LHCN-M2 (cell line): ENCODE measurements around the gene INTS4. TPM values are rescaled to one million over a fixed set of nuclear protein-coding genes. Genes with fewer than 3 reads are reported as not detected.
"Not testable (repeated sequence)": the region's sequence is repeated elsewhere in the genome, so short reads cannot be mapped to it uniquely, and the experiment has no call there.

ENCODE experiments used
- DNase-seq: peaks from one replicate; pipeline ENCODE4 v3.0.0-alpha.2; 2012; ENCODE audit warnings: low read depth
- total RNA-seq: library from RNA; depleted of rRNA; stranded (reverse); fragments of >200 nt; gene quantifications from 2 replicates; pipeline ENCODE4 v1.2.3, GENCODE V29; 2014

INTS4 gene
- total RNA-seq, 1 experiment from 2014 or later: 28.0 TPM

DNA sequence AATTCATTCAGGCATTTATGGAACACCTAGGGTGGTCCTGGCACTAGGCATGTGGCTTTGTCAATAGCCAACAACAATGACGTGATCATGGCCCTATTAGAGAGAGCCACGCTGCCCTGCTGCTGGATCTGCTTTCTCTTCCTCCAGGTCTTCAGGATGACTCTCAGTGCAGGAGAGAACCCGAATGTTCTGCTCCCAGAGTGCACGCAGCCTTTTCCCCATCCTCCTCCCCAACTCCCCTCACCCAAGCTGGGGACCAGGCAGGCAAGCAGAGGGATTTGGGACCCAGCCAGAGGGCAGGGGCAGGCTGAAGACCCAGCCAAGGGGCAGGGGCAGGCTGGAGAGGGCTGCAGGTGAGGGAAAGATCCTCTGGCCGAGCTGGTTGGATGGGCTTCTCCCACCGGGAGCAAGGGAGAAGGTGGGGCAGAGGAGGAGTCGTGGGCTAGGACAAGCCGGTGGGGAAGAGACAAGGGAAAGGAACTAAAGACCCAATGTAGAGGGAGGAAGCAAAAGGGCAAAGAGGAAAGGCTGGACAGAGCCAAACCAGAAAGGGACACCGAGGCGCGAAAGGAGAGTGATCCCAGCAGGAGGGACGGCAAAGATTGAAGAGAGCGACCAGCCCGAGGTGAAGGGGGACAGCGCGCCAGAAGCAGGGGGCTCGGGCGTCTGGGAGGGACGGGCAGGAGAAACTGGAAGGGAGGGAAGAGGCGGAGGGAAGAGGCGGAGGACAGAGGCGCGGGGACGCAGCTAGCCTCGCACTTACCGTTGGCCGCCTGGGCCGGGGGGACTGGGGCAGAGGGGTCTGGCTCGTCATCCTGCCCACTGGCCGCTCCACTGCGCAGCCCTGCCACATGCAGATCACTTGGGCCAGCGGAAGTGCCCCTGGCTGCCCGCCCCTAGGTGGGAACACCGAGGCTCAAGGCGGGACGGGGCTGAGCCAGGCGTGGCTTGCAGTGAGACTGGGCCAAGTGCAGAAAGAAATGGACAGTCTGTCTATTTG is 28.2 kb upstream of the INTS4 start, which contains the start of gene KCTD14:
Gene KCTD14, minus strand, starts transcription at position 880 of the 1,000 bp plus-strand sequence. Its CDS starts 27 bp downstream, at position 853.
- no peak for DNase-seq

DNA sequence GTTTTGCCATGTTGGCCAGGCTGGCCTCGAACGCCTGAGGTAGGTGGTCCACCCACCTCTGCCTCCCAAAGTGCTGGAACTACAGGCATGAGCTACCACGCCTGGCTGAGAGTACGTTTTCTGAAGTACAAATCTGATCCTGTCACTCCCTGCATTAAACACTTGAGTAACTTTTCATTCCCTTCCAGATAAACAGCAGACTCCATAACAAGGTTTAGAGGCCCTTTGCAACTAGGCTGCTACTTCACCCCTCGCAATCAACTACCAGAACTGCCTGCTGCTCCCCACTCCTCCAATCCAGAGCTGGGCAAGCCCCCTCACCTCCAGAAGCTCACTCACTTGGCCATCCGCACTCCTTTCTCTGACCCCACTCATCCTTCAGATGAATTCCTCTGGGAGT is 27.1 kb upstream of the INTS4 start:
- DNase-seq: no peak

DNA sequence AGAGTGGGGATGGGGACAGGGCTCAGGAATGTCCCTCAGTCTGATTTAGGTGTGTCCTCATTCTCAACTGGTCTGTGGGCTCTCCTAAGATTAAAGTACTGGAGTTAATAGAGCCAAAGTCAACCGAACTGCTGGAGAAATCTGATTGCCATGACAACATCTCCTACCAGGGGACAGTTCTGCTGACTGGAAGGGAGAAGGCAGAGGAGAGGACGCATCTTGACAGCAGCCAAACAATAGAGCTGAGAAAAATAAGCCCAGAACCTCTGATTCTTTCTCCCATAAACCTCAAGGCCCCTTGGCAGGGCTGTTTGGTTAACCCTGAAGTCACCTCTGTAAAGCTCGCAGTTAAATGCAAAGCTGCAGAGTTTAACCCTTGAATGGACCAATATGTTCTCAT is 25.8 kb upstream of the INTS4 start:
- DNase-seq: no peak

DNA sequence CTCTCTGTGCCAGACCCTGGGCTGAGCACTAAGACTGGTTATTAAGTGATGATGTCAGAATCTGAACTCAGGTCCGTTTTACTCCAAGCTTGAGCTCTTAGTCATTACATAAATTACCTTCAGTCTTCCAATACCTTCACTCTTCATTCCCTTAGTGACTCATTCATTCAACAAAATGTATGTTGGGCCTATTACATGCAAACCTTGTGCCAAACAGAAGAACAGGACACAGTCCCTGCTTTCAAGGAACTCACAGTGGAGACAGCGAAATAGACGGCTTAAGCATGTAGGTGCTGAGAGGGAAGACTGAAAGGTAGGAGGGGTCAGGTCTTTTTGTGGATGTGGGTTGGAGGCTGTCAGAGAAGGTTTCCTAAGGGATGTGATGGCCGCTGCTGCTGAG is 25.3 kb upstream of the INTS4 start:
- no peak for DNase-seq

DNA sequence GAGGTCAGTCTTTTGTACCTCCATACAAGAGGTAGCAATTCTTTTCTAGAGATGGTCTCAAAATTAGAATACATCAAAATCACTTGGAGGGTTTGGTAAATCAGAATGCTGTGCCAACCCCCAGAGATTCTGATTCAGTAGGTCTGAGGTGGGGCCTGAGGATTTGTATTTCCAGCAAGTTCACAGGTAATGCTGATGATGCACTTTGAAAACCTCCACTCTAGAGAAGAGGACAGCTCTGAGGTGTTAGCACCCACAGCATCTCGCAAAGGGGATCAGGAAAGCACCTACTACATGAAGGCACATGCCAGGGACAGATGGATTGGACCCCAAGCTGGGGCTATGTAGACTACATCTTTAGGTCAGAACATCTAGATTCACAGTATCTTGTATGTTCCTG is 21.4 kb upstream of the INTS4 start:
- DNase-seq: no peak

DNA sequence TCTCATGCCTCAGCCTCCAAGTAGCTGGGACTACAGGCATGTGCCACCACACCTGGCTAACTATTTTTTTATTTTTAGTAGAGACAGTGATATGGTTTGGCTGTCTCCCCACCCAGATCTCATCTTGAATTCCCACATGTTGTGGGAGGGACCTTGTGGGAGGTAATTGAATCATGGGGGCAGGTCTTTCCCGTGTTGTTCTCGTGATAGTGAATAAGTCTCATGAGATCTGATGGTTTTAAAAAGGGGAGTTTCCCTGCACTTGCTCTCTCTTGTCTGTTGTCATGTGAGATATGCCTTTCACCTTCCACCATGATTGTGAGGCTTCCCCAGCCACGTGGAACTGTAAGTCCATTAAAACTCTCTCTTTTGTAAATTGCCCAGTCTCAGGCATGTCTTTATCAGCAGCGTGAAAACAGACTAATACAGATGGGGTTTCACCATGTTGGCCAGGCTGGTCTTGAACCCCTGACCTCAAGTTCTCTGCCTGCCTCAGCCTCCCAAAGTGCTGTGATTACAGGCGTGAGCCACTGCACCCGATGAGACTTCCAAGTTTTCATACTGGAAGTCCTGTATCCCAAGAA is 20.6 kb upstream of the INTS4 start:
- DNase-seq: not testable (repeated sequence)

DNA sequence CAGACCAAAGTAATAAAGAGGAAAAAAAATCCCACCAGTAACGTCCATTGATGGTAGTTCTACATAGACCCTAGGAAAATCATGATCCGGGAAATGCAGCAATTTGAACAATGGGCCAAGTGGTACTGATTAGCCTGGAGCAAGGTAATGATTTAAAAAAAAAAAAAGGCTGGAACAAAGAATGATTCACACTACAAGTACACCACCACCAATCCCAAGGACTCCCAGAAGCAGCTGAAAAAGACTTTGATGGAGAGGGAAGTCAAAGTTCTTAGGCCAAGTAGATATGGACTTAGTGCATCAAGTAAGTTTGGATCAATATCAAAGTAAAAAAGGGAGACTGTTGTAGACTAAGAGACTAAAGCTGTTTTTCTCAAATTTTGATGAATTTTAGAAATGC is 16.8 kb upstream of the INTS4 start:
- no peak for DNase-seq

DNA sequence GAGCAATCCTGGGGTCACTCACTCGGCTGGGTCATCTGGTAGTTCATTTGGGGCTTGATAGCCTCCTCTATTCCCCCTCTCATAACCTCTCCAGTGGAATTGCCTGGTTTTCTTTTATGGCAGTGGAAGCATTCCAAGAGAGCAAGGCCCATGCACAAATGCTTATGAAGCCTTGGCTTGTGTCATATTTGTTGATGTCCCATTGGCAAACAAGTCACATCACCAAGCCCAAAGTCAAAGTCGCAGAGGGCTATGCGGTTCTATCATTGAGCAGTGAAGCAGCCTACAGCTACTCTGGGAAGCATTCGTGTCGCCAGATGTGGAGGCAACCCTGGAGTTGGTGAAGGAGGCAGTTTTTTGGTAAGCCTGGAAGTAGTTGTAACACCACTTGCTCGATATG is 16.3 kb upstream of the INTS4 start:
- no peak for DNase-seq

DNA sequence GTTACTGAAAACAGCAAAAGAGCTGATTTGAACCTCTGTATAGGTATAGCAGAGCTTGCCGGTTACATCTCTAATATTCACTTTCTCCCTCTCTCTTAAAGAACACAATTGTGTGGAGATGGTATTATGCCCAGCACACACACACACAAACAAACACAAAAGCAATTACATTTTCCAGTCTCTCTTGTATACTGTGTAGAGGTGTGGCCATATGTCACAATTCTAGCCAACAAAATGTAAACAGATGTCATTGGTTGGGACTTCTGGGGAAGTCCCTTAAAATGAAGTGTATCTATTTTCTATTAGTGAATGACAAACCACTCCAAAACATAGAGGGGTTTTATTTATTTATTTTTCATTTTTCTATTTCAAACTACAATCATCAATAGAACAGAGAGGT is 15.8 kb upstream of the INTS4 start:
- no peak for DNase-seq

DNA sequence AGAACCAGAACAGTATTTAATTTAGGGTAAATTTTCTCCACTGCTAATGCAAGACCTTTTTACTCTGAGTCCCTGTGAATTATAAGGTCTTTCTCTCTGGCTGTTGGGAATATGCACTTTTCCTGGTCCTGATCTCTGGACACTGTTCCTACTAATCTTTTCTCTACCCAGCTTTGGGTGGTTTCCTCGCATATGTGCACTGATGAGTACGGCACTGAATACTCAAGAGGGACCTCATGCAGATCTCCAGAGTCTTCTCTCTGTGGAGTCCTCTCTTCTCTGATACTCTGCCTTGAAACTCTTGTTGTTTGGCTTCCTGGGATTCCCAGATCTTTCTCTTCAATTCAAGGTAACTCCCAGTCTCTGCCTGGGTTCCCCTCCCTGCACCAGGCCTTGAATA is 14.6 kb upstream of the INTS4 start:
- no peak for DNase-seq

DNA sequence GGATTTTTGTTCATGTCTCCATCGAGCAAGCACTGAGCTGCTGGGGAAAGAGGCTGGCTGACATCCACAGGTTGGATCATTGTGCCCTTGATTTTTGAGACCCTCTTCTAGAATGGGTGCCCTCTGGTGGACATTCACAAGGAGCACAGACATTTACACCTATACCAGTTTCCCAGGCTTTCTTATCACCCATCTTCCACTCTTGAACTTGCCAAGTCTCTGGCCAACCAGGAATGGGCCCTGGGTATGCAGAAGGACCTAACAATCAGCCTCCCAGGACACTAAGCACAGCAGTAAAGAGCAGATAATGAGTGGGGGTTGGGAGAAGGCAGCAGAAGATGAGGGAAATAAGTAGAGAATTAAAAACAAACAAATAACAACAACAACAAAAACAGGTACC is 5.7 kb upstream of the INTS4 start:
- peak; percentile 60 for DNase-seq

DNA sequence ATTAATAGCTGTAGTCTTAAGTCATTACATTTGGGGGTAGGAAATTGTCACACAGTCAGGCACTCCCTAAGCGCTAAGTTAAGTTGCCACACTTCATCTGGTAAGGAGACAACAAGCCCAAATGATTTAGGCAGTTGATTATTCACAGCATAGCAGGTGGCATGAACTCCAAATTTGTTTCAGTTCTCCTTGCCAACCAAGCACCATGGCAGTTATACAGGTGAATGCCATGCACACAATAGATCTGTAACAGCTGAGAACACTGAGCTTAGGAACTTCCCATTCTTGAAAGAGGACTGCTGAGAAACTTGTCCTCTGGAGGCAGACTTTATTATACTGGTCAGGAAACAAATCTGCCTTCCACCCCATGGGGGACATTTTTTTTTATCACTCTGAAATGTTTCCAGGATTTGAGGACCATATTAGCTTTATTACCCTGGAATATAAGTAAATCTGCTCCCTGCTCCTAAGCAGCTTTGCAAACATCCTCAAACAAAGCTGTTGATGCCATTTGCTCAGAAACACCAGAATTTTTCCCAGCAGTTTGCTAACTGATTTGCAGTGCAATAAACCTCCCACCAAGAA is 5.1 kb upstream of the INTS4 start:
- no peak for DNase-seq

DNA sequence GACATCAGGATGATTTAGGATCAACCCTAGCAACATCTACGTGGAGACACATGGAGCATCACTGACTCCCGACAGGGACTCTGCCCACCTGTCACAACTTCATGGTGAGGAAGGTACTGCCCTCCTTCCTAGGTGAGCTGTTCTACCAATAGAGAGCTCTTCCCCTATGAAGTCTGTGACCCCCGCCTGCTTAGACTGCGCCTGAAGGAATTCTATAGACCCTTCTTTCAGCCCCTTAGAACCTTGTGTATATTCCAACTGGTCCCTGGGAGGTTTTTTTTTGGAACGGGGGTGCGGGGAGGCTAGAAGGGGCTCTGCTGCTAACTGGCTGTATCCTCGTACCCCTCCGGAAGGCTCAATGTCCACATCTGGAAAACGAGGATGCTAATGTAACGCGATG is 566 bp downstream of the INTS4 start:
- no peak for DNase-seq

DNA sequence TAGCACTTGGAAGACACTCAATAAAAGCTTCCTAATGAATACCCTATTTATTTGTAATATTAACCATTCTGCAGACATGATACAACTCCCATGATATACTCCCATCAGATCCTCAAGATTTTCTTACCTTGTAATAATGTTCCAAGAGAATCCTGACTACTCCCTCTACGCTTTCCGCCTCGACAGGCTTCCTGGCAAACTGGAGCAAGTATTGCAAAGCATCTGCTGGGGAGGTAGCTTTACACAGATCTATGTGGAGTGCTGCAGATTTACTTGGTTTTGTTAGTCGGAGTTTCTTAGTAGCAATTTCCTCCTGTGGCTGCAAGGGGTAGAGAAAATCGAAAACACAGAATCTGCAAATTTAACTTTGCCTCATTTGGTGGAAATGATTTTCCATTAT is 3.5 kb downstream of the INTS4 start:
- no peak for DNase-seq

DNA sequence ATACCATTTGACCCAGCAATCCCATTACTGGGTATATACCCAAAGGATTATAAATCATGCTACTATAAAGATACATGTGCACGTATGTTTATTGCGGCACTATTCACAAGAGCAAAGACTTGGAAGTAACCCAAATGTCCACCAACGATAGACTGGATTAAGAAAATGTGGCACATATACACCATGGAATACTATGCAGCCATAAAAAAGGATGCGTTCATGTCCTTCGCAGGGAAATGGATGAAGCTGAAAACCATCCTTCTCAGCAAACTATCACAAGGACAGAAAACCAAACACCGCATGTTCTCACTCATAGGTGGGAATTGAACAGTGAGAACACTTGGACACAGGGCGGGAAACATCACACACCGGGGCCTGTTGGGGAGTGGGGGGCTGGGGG is 8.0 kb downstream of the INTS4 start:
- DNase-seq: not testable (repeated sequence)

DNA sequence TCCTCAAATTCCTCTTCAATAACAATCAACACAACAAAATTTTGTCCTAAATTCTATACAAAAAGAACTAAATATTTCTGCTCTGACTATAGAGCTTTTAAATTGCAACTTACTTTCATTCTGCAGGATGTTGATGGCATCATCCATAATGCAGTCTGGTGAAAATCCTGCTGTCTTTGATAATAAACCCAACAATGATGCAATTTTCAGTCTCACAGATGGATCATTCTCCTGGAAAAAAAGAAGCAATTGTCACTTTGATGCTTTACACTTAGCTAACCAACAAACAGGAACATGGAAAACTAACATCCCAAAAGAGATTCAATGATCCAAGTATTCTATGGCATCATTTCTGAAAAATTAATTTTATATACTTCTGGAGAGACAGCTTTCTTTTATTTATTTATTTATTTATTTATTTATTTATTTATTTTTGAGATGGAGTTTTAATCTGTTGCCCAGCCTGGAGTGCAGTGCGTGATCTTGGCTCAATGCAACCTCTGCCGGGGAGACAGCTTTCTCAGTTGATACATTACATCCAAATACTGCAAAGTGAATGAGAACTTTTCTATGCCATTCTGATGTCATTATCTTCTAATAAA is 13.0 kb downstream of the INTS4 start:
- DNase-seq: no peak

DNA sequence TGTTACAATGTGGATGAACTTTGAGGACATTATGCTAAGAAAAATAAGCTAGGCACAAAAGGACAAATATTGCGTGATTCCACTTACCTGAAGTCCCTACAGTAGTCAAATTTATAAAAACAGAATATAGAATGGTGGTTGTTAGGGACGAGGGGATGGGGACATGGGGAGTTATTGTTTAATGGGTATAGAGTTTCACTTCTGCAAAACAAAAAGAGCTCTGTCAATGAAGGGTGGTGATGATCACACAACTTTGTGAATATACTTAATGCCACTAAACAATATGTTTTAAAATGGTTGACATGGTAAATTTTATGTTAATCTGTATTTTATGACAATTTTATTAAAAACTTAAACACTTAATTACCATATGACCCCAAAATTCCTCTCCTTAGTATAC is 26.1 kb downstream of the INTS4 start:
- no peak for DNase-seq

DNA sequence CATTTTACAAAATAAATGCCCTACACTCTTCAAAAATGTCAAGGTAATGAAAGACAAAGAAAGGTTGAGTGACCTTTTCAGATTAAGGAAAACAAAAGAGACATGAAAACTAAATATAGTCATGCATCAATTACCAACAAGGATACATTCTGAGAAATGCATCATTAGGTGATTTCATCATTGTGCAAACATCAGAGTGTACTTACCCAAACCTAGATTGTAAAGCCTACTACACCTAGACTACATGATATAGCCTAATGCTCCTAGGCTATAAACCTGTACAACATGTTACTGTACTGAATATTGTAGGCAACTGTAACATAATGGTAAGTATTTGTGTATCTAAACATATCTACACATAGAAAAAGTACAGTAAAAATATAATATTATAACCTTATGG is 26.7 kb downstream of the INTS4 start:
- no peak for DNase-seq

DNA sequence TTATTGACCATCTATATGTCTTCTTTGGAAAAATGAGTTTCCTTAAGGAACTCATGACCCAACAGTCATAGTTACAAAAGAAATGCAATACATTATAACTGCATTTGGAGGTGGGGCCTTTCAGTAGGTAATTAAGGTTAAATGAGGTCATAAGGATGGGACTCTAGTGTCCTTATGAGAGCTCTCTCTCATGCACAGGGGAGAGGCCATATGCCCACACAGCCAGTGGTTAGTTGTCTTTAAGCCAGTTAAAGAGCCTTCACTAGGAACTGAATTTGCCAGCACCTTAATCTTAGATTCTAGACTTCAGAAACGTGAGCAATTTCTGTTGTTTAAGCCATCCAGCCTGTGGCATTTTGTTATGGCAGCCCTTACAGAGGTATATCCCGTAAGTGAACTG is 27.3 kb downstream of the INTS4 start:
- no peak for DNase-seq

DNA sequence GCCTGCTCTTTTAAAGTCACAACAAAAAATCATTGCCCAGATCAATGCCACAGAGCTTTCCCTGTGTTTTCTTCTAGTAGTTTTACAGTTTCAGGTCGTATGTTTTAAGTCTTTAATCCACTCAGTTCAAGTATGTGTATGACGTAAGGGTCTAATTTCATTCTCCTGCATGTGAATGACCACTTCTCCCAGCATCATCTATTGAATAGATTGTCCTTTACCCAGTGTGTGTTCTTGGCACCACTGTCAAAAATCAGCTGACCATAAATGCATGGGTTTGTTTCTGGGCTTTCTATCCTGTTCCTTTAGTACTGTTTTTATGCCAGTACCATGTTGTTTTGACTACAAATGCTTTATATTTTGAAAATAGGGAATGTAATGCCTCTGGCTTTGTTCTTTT is 28.1 kb downstream of the INTS4 start:
- no peak for DNase-seq

DNA sequence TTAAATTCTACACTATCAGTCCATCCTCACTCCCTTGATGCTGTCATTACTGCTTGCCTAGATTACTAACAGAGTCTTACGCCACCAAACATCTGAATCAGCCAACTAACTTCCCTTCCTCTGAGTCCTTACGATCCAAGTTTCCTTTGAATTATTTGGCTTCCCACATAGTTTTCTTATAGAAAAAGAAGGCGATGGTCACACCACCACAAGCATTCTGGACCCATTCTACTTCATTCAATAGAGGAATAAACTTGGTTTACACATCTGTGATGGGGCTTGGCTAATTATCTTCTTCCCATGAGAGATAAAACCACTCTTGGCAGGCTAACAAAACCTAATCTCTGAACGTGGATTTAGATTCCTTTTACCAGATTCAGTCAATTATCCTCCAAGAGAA is 35.0 kb downstream of the INTS4 start:
- DNase-seq: no peak

DNA sequence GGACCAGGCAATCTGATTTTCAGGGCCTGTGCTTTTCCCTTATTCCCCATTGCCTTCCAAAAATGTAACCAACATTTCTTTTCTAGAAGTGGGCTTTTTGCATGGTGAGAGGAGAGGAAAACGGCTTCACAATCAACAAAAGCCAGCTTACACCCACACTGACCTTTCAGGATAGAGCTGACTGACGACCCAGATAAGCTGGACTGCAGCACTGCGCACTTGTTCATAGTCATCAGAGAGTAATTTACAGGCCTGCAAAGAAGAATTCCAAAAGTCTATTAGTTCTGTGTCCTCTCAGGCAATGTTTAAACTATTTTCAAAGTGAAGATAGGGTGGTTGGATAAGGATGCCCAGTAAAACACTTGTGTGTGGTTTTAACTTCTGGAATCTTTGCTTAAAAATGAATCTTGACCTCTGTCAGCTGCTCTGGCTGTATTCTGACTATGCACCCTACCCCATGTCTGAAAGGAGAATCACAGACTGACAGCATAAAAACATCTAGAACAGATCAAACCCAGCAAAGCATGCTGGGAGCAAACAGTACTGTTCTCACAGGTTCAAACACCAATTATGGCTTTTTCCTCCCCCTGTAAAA is 35.8 kb downstream of the INTS4 start:
- DNase-seq: not testable (repeated sequence)
